Tibial artery (tissue), 4 donors: ENCODE data around the gene HNRNPUL1.

Source experiments
- DNase-seq, 2 donors: peaks; one replicate each; pipeline ENCODE4 v3.0.0-alpha.2; 2019
- H3K27ac ChIP-seq, 2 donors: fragments of 200-600 bp; sonication (generic) in 1 of 2; 1 replicate in 1 of 2; 2 replicates in 1 of 2; pipeline ENCODE4 v1.5.1; 2018 to 2019; ENCODE audit warnings: mild to moderate bottlenecking in 1 of 2
- H3K27me3 ChIP-seq, 2 donors: fragments of 200-600 bp; sonication (generic) in 1 of 2; one replicate each; pipeline versions ENCODE4 v1.5.1 to v1.6.0; 2016 to 2019
- H3K36me3 ChIP-seq, 3 donors: fragments of 200-600 bp; sonication (generic) in 2 of 3; one replicate each; pipeline ENCODE4 v1.5.1; 2016 to 2019; ENCODE audit warnings: mild to moderate bottlenecking in 2 of 3
- H3K4me1 ChIP-seq, 4 donors: fragments of 200-600 bp; sonication (generic) in 2 of 4; 1 replicate in 3 of 4; 2 replicates in 1 of 4; pipeline ENCODE4 v1.5.1; 2016 to 2019
- H3K4me3 ChIP-seq, 2 donors: fragments of 200-600 bp; sonication (generic) in 1 of 2; 1 replicate in 1 of 2; 2 replicates in 1 of 2; pipeline ENCODE4 v1.5.1; 2018 to 2019; ENCODE audit warnings: mild to moderate bottlenecking in 2 of 2
- H3K9me3 ChIP-seq, 3 donors: fragments of 200-600 bp; sonication (generic) in 1 of 3; one replicate each; pipeline ENCODE4 v1.5.1; 2016 to 2019
- CTCF ChIP-seq, 2 experiments: fragments of 200-600 bp in 1 of 2; fragments of 450-650 bp in 1 of 2; IDR thresholded peaks; one replicate each; pipeline ENCODE4 v1.5.1; 2017 to 2019; ENCODE audit warnings: antibody characterized with exemption in 2 of 2, mild to moderate bottlenecking in 1 of 2, moderate library complexity in 1 of 2
- intact Hi-C: fragments of 100-400 bp; cut with DNase I; formaldehyde crosslinking; loops from one replicate; pipeline ENCODE4 v1.15.0; 2023; ENCODE audit warnings: low total_unique reads

Gene HNRNPUL1

GRCh38 chr19:41327076-41327575 lies 63.0 kb downstream of the HNRNPUL1 start:
- Histone ChIP-seq H3K27me3 (no peaks in the 10 kb centered on the region), H3K36me3 (peaks cover 13 to 50% (median 16%) of the 10 kb centered on the region in 3 donors), H3K4me1 (peaks cover 0 to 67% (median 60%) of the 10 kb centered on the region in 4 donors), H3K4me3 (peak overlapping the region; percentile 2 to 9), H3K27ac (peak overlapping the region; percentile 89 to 93), H3K9me3 (no peaks in the 10 kb centered on the region)
- DNase-seq: no peak
- intact Hi-C loops: no loop called here
- TF ChIP-seq CTCF (IDR thresholded peaks at IDR 0.05): no peak

GRCh38 chr19:41327576-41328156 lies 63.5 kb downstream of the HNRNPUL1 start:
- Histone ChIP-seq H3K9me3 (no peaks in the 10 kb centered on the region), H3K27me3 (no peaks in the 10 kb centered on the region), H3K4me3 (peak overlapping the region; percentile 2 to 9), H3K27ac (peak overlapping the region; percentile 89 to 93), H3K36me3 (peaks cover 16 to 49% (median 16%) of the 10 kb centered on the region in 3 donors), H3K4me1 (peaks cover 0 to 61% (median 55%) of the 10 kb centered on the region in 4 donors)
- peak; percentile 73 to 87 for DNase-seq
- no peak for TF ChIP-seq CTCF (IDR thresholded peaks at IDR 0.05)
- intact Hi-C loops: no loop called here

- intact Hi-C loops: no loop called here
- H3K4me3 ChIP-seq: no peak overlapping the region
- peaks cover 16 to 46% (median 16%) of the 10 kb centered on the region in 3 donors for H3K36me3 ChIP-seq
- H3K4me1 ChIP-seq: peaks cover 0 to 55% (median 49%) of the 10 kb centered on the region in 4 donors
- H3K9me3 ChIP-seq: no peaks in the 10 kb centered on the region
- TF ChIP-seq CTCF (IDR thresholded peaks at IDR 0.05): no peak
- H3K27ac ChIP-seq: peak overlapping the region; percentile 89 to 93
- H3K27me3 ChIP-seq: no peaks in the 10 kb centered on the region
- DNase-seq: peak in 1 of 2 donors; percentile 34
Observed at GRCh38 chr19:41328157-41328841, 64.1 kb downstream of the HNRNPUL1 start.

- peak in 1 of 2 donors; percentile 37 for DNase-seq
- Histone ChIP-seq H3K9me3 (no peaks in the 10 kb centered on the region), H3K27me3 (no peaks in the 10 kb centered on the region), H3K36me3 (peaks cover 16 to 46% (median 21%) of the 10 kb centered on the region in 3 donors), H3K4me3 (no peak overlapping the region), H3K27ac (peak overlapping the region in 1 of 2 donors; percentile 93), H3K4me1 (peaks cover 0 to 50% (median 44%) of the 10 kb centered on the region in 4 donors)
- intact Hi-C loops: no loop called here
- TF ChIP-seq CTCF (IDR thresholded peaks at IDR 0.05): no peak
Observed at GRCh38 chr19:41328842-41329225, 64.7 kb downstream of the HNRNPUL1 start.

GRCh38 chr19:41330481-41330880 lies 66.3 kb downstream of the HNRNPUL1 start:
- H3K4me3 ChIP-seq: no peak overlapping the region
- H3K9me3 ChIP-seq: no peaks in the 10 kb centered on the region
- DNase-seq: no peak
- peaks cover 16 to 53% (median 24%) of the 10 kb centered on the region in 3 donors for H3K36me3 ChIP-seq
- intact Hi-C loops: no loop called here
- H3K27me3 ChIP-seq: no peaks in the 10 kb centered on the region
- H3K4me1 ChIP-seq: peaks cover 0 to 33% (median 28%) of the 10 kb centered on the region in 4 donors
- H3K27ac ChIP-seq: no peak overlapping the region
- no peak for TF ChIP-seq CTCF (IDR thresholded peaks at IDR 0.05)
